H1 (cell line): ENCODE measurements around the gene ASPDH. TPM values are rescaled to one million over a fixed set of nuclear protein-coding genes. Genes with fewer than 3 reads are reported as not detected.

Experiments used
- CTCF ChIA-PET: fragments of 300-600 bp; sonication (Branson Sonifier 250); formaldehyde crosslinking; loops from one replicate; lab custom pipeline; 2021; ENCODE audit not compliant: partially characterized antibody; lab: Charles Lee
- POLR2A ChIA-PET: fragments of 300-600 bp; sonication (Branson Sonifier 250); formaldehyde crosslinking; loops from one replicate; lab custom pipeline; 2021; ENCODE audit warnings: inconsistent platforms; ENCODE audit not compliant: partially characterized antibody; lab: Charles Lee
- DNase-seq, 2 experiments: peaks; one replicate each; pipeline versions ENCODE4 v3.0.0 to v3.0.0-alpha.2; 2010 to 2022; ENCODE audit warnings: low spot score in 2 of 2, low read depth in 1 of 2, mixed read lengths in 1 of 2
- FAIRE-seq: peaks from 2 replicates; lab custom pipeline; 2011; peaks lifted over from hg19 to GRCh38; lab: Jason Lieb, UNC
- H2AFZ ChIP-seq: 2 replicates; pipeline ENCODE4 v1.8.1; 2012; ENCODE audit warnings: low read length, inconsistent platforms
- H2AK5ac ChIP-seq: 2 replicates; pipeline ENCODE4 v1.6.1; 2013; ENCODE audit warnings: low read depth, low read length
- H2BK120ac ChIP-seq: replicated peaks from 2 replicates; pipeline ENCODE3; 2013; ENCODE audit warnings: low read depth, low read length, inconsistent platforms
- H2BK12ac ChIP-seq: 2 replicates; pipeline ENCODE4 v1.6.1; 2013; ENCODE audit warnings: low read depth, low read length
- H2BK15ac ChIP-seq: 2 replicates; pipeline ENCODE4 v1.6.1; 2013; ENCODE audit warnings: low read length
- H2BK20ac ChIP-seq: 2 replicates; pipeline ENCODE4 v1.6.1; 2013; ENCODE audit warnings: low read length
- H2BK5ac ChIP-seq: 2 replicates; pipeline ENCODE4 v1.6.1; 2013; ENCODE audit warnings: low read depth, low read length
- H3K14ac ChIP-seq: 2 replicates; pipeline ENCODE4 v1.6.1; 2013; ENCODE audit warnings: inconsistent platforms; ENCODE audit not compliant: insufficient read length
- H3K18ac ChIP-seq: 2 replicates; pipeline ENCODE4 v1.6.1; 2013; ENCODE audit warnings: low read length; ENCODE audit errors: extremely low read depth
- H3K23ac ChIP-seq: 2 replicates; pipeline ENCODE4 v1.6.1; 2013; ENCODE audit warnings: inconsistent platforms; ENCODE audit not compliant: insufficient read length
- H3K23me2 ChIP-seq: 2 replicates; pipeline ENCODE4 v1.6.1; 2013; ENCODE audit warnings: low read depth, low read length
- H3K27ac ChIP-seq: 2 replicates; pipeline ENCODE4 v1.6.1; 2011; ENCODE audit warnings: low read depth, low read length, inconsistent platforms
- H3K27me3 ChIP-seq, 4 experiments: replicated peaks in 1 of 4; 1 replicate in 1 of 4; 2 replicates in 3 of 4; pipeline versions ENCODE4 v1.6.1 to v1.8.1; 2011 to 2013; ENCODE audit warnings: low read length in 3 of 4, mild to moderate bottlenecking in 3 of 4, inconsistent platforms in 2 of 4, mixed read lengths in 2 of 4, moderate library complexity in 1 of 4; ENCODE audit not compliant: control insufficient read depth in 3 of 4, insufficient read depth in 3 of 4; ENCODE audit errors: extremely low read depth in 1 of 4
- H3K36me3 ChIP-seq, 4 experiments: 2 replicates each; pipeline versions ENCODE4 v1.6.1 to v1.8.1; 2011 to 2013; ENCODE audit warnings: mild to moderate bottlenecking in 4 of 4, low read length in 3 of 4, moderate library complexity in 2 of 4, control low read depth in 1 of 4, inconsistent platforms in 1 of 4; ENCODE audit not compliant: insufficient read depth in 4 of 4, control insufficient read depth in 2 of 4
- H3K4ac ChIP-seq: replicated peaks from 2 replicates; pipeline ENCODE3; 2013; ENCODE audit warnings: low read length, low read depth, mixed read lengths, inconsistent platforms; ENCODE audit not compliant: insufficient read length
- H3K4me1 ChIP-seq, 4 experiments: replicated peaks in 1 of 4; 1 replicate in 1 of 4; 2 replicates in 3 of 4; pipeline versions ENCODE4 v1.6.1 to v1.8.1; 2011 to 2013; ENCODE audit warnings: low read length in 3 of 4, inconsistent platforms in 2 of 4, mixed read lengths in 1 of 4; ENCODE audit not compliant: insufficient read depth in 4 of 4, control insufficient read depth in 3 of 4
- H3K4me2 ChIP-seq, 2 experiments: 2 replicates each; pipeline versions ENCODE4 v1.6.1 to v1.8.1; 2011 to 2013; ENCODE audit warnings: low read depth in 2 of 2, low read length in 2 of 2, control low read depth in 1 of 2, inconsistent platforms in 1 of 2, mild to moderate bottlenecking in 1 of 2; ENCODE audit not compliant: insufficient read depth in 1 of 2
- H3K4me3 ChIP-seq, 4 experiments: fragments of 200-600, 300-600 bp in 1 of 4; sonication (generic), shearing (Covaris generic), sonication (Bioruptor Twin) in 1 of 4; 2 replicates each; pipeline versions ENCODE4 v1.5.1 to v1.8.1; 2011 to 2016; ENCODE audit warnings: low read length in 4 of 4, low read depth in 3 of 4, control low read depth in 2 of 4, inconsistent platforms in 2 of 4, mild to moderate bottlenecking in 2 of 4, mixed read lengths in 1 of 4, moderate library complexity in 1 of 4; ENCODE audit not compliant: insufficient read depth in 2 of 4; ENCODE audit errors: extremely low read depth in 1 of 4
- H3K56ac ChIP-seq: replicated peaks from 2 replicates; pipeline ENCODE3; 2013; ENCODE audit warnings: low read depth, mild to moderate bottlenecking, mixed read lengths, low read length, inconsistent platforms; ENCODE audit not compliant: insufficient read length
- H3K79me1 ChIP-seq: 2 replicates; pipeline ENCODE4 v1.6.1; 2013; ENCODE audit warnings: low read depth, low read length, control low read depth
- H3K79me2 ChIP-seq, 2 experiments: 2 replicates each; pipeline versions ENCODE4 v1.6.1 to v1.8.1; 2012 to 2013; ENCODE audit warnings: low read length in 2 of 2, mild to moderate bottlenecking in 2 of 2, inconsistent platforms in 1 of 2; ENCODE audit not compliant: insufficient read depth in 2 of 2, control insufficient read depth in 1 of 2
- H3K9ac ChIP-seq, 4 experiments: replicated peaks in 1 of 4; 1 replicate in 1 of 4; 2 replicates in 3 of 4; pipeline versions ENCODE4 v1.6.1 to v1.8.1; 2011 to 2013; ENCODE audit warnings: low read depth in 3 of 4, low read length in 3 of 4, control low read depth in 2 of 4, mild to moderate bottlenecking in 2 of 4, moderate library complexity in 2 of 4, inconsistent platforms in 1 of 4; ENCODE audit errors: extremely low read depth in 1 of 4
- H3K9me3 ChIP-seq, 2 experiments: 2 replicates each; pipeline versions ENCODE4 v1.6.1 to v1.8.1; 2012 to 2013; ENCODE audit warnings: mild to moderate bottlenecking in 2 of 2, moderate library complexity in 2 of 2, control low read depth in 1 of 2, inconsistent platforms in 1 of 2, low read depth in 1 of 2, low read length in 1 of 2, mixed read lengths in 1 of 2; ENCODE audit not compliant: insufficient read depth in 2 of 2
- H4K20me1 ChIP-seq, 2 experiments: replicated peaks in 1 of 2; 2 replicates each; pipeline versions ENCODE3 to v1.8.1; 2011 to 2013; ENCODE audit warnings: inconsistent platforms in 2 of 2, low read length in 2 of 2, mild to moderate bottlenecking in 1 of 2; ENCODE audit not compliant: insufficient read depth in 2 of 2, control insufficient read depth in 1 of 2
- H4K5ac ChIP-seq: 2 replicates; pipeline ENCODE4 v1.6.1; 2013; ENCODE audit warnings: low read length, low read depth, mixed read lengths, inconsistent platforms; ENCODE audit not compliant: insufficient read length
- H4K8ac ChIP-seq: 2 replicates; pipeline ENCODE4 v1.8.0; 2013; ENCODE audit warnings: mild to moderate bottlenecking, moderate library complexity, low read length, inconsistent platforms; ENCODE audit not compliant: insufficient read depth; ENCODE audit errors: extremely low read depth
- H4K91ac ChIP-seq: replicated peaks from 2 replicates; pipeline ENCODE3; 2013; ENCODE audit warnings: low read length, mixed read lengths, inconsistent platforms; ENCODE audit not compliant: insufficient read length
- CBX5 ChIP-seq: fragments of 300-800, 300-1000 bp; sonication (generic); IDR thresholded peaks from 2 replicates; pipeline ENCODE4 v1.7.1; 2016; ENCODE audit warnings: antibody characterized with exemption, low read length, low read depth
- WGBS, 2 experiments: shearing (Covaris generic) in 1 of 2; methylation state at CpG; one replicate each; pipeline versions ENCODE4 v1.1.6 to v1.1.7; 2013 to 2015; ENCODE audit warnings: low lambda C conversion rate in 2 of 2, mixed read lengths in 2 of 2, inconsistent platforms in 1 of 2, low coverage in 1 of 2, missing lambda C conversion rate in 1 of 2; ENCODE audit not compliant: insufficient replicate concordance in 2 of 2, insufficient coverage in 1 of 2, insufficient read length in 1 of 2; ENCODE audit errors: extremely low coverage in 1 of 2, missing lambda C conversion rate in 1 of 2; 5-methylcytosine and 5-hydroxymethylcytosine counted together
- polyA plus RNA-seq, 7 experiments: library from polyadenylated mRNA; depleted of rRNA in 3 of 7; stranded (reverse) in 5 of 7; unstranded in 2 of 7; fragments of >200 nt in 5 of 7; fragments of 200-250 nt in 2 of 7; gene quantifications; 1 replicate in 5 of 7; 2 replicates in 1 of 7; 4 replicates in 1 of 7; pipeline versions ENCODE4 v1.2.1 to v1.2.3, GENCODE V29; 2011 to 2013; ENCODE audit warnings: missing spikeins in 2 of 7, mixed read lengths in 2 of 7
- total RNA-seq: library from RNA; stranded (reverse); fragmentation: NEBNext Ultra II Directional; extraction: Animal tissue kit (Norgen Biotek cat#: 25700); gene quantifications from 2 replicates; pipeline ENCODE4 v1.2.1, GENCODE V29; 2021

The ASPDH gene
- total and polyA plus RNA-seq, 2 of the 8 experiments (the other 6 are each of a cell fraction or from before 2014, with no cell fraction given), result not detected

- H2BK20ac ChIP-seq, result no peak overlapping the region
- H3K9me3 ChIP-seq, result no peaks in the 10 kb centered on the region
- no peak overlapping the region for H2AK5ac ChIP-seq
- no peak overlapping the region for H2BK12ac ChIP-seq
- no peak overlapping the region for H3K9ac ChIP-seq
- no peak overlapping the region for H3K4ac ChIP-seq
- H3K36me3 ChIP-seq, result no peaks in the 10 kb centered on the region
- peaks cover 11% of the 10 kb centered on the region for H3K23me2 ChIP-seq
- no peak overlapping the region for H3K14ac ChIP-seq
- H4K20me1 ChIP-seq, result peaks cover 0 to 14% of the 10 kb centered on the region in 2 experiments
- no peak overlapping the region for H3K18ac ChIP-seq
- FAIRE-seq (no peak), DNase-seq (no peak)
- H3K4me3 ChIP-seq, result no peak overlapping the region
- no peak overlapping the region for H4K5ac ChIP-seq
- peaks cover 0 to 17% (median 6%) of the 10 kb centered on the region in 4 experiments; a peak in 5 of 7 replicates for H3K4me1 ChIP-seq
- H2BK5ac ChIP-seq, result no peak overlapping the region
- no peak overlapping the region for H2BK15ac ChIP-seq
- no peak overlapping the region for H3K23ac ChIP-seq
- no peak overlapping the region for H2AFZ ChIP-seq
- no peak overlapping the region for H4K91ac ChIP-seq
- no peak overlapping the region for H3K4me2 ChIP-seq
- CTCF ChIA-PET, result interaction anchor here (0.7 to 10.6 kb wide), 9 partner anchors 11 to 232 kb away, joined by 3 to 269 read pairs (median 4); partner anchors contain the start of gene ACP4
- TF ChIP-seq CBX5, result no peak
- H4K8ac ChIP-seq, result no peak overlapping the region
- H2BK120ac ChIP-seq, result no peak overlapping the region
- H3K27me3 ChIP-seq, result peaks cover 0 to 20% (median 13%) of the 10 kb centered on the region in 4 experiments; a peak in 6 of 7 replicates
- H3K56ac ChIP-seq, result no peak overlapping the region
- 97% methylated on average over 4 of the region's 4 CpGs; no CpG with 5 or more reads in 1 of the 2 experiments for WGBS, 2 experiments
- no peak overlapping the region for H3K27ac ChIP-seq
- H3K79me1 ChIP-seq, result 0 out of 2 replicates have a peak, but pooled peaks cover 3% of the 10 kb centered on the region
- POLR2A ChIA-PET, result interaction anchor here (2.3 kb wide), 1 partner anchor 11 kb away, joined by 6 read pairs; no protein-coding TSS in a partner anchor
- no peaks in the 10 kb centered on the region for H3K79me2 ChIP-seq
These were observed 44.3 kb upstream of the ASPDH start for GRCh38 chr19:50558039-50558438.
